ENCODE measurements around the gene EXOC4.

The EXOC4 gene

DNA sequence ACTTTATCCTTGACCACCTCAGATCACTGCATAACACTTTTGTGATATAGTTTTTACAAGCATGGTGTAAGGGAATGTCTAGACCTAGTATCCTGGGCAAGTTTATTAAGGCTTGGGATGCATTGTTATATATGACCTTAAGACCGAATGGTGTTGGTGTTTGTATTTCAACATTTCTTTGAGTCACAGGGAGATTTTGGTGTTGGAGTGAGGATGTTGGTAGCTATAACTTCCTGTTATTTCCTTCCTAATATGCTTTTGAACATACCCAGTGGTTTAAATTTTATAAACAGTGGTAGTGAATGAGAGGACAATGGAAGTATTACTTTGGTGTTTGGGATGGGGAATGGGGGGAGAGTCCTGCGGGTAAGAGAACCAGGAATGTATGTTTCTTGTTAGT lies 2.6 kb downstream of the EXOC4 start:
- TF ChIP-seq, protein P1, sequence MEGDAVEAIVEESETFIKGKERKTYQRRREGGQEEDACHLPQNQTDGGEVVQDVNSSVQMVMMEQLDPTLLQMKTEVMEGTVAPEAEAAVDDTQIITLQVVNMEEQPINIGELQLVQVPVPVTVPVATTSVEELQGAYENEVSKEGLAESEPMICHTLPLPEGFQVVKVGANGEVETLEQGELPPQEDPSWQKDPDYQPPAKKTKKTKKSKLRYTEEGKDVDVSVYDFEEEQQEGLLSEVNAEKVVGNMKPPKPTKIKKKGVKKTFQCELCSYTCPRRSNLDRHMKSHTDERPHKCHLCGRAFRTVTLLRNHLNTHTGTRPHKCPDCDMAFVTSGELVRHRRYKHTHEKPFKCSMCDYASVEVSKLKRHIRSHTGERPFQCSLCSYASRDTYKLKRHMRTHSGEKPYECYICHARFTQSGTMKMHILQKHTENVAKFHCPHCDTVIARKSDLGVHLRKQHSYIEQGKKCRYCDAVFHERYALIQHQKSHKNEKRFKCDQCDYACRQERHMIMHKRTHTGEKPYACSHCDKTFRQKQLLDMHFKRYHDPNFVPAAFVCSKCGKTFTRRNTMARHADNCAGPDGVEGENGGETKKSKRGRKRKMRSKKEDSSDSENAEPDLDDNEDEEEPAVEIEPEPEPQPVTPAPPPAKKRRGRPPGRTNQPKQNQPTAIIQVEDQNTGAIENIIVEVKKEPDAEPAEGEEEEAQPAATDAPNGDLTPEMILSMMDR (IDR thresholded peaks at IDR 0.05; ENCODE audit: borderline replicate concordance, insufficient read depth, low read depth, low read length), result no peak
- no peak overlapping the region for H3K4me3 ChIP-seq (ENCODE audit: low read depth, low read length)

DNA sequence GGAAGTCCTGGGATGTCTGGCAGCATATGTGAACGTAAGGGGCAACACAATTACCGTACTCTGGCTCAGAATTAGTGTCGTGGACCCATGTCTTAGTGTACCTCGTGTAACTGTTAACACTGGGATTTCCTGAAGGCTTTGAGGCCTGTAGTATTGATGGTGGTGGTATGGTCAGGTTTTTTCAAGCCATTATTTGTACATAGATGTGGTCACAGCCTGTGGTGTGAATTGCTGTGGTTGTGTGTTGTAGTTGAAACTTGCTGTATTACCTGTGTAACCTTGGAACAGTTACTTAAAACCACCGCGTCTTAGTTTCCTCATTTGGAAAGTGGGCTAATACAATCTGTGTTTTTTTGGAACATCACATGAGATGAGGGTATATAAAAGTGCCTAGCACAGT lies 5.3 kb downstream of the EXOC4 start:
- TF ChIP-seq, protein P1 (IDR thresholded peaks at IDR 0.05; ENCODE audit: borderline replicate concordance, insufficient read depth, low read depth, low read length), result no peak

DNA sequence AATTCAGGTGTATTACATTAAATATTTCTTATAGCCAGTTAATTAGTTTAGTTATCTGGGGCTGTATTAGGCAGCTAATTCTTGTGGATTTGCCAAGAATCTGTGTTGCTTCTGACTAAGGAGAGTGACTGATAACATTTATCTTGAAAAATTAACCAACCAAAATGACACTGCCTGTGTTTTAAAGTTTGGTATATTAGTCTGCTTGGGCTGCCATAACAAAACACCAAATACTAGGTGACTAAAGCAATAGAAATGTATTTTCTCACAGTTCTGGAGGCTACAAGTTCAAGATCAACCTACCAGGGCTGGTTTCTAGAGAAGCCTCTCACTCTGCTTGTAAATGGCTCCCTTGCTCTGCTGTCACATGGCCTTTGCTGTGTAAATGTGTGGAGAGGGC lies 12.9 kb downstream of the EXOC4 start:
- no peak overlapping the region for H3K4me3 ChIP-seq (ENCODE audit: low read depth, low read length)
- TF ChIP-seq, protein P1 (IDR thresholded peaks at IDR 0.05; ENCODE audit: borderline replicate concordance, insufficient read depth, low read depth, low read length), result no peak

More for the DNA sequence above, 5.3 kb downstream of the EXOC4 start:
- H3K4me3 ChIP-seq (ENCODE audit: low read depth, low read length), result no peak overlapping the region

DNA sequence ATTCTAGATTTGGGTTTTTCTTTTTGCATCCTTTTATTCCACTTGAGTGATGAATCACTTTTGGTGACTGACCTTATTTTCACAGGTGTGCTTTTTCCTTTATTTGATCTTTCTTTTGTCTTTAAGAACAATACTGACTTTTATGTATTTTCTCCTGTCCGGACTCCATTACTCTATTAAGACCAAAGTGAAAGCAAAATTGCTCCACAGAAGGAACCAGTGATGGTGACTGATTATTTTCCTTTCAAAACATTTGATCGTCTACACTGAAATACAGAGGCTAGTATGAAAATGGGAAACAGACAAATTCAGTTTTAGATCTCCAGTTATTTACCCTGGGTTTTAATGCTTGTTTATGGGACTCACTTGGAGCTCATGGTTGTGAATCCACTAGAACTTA lies 15.5 kb downstream of the EXOC4 start:
- TF ChIP-seq, protein P1 (IDR thresholded peaks at IDR 0.05; ENCODE audit: borderline replicate concordance, insufficient read depth, low read depth, low read length), result no peak
- no peak overlapping the region for H3K4me3 ChIP-seq (ENCODE audit: low read depth, low read length)

DNA sequence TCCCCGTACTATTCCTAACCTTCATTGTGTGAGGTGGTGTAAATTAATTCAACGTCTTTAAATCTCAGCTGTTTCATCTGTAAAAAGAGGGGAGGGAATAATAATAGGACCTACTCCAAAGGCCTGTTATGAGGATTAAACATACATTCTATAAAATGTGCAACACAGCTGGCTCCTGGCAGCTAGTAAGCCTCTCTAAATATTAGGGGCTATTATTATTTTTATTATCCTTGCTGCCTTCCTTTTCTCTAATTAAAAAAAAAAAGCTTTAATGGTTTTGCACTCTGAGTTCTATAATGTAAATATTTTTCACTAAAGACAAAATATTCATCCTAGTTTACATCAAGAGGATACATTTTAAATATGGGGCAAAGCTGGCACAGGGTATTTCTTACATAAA lies 19.5 kb downstream of the EXOC4 start:
- TF ChIP-seq, protein P1 (IDR thresholded peaks at IDR 0.05; ENCODE audit: borderline replicate concordance, insufficient read depth, low read depth, low read length), result no peak
- H3K4me3 ChIP-seq (ENCODE audit: low read depth, low read length), result no peak overlapping the region

DNA sequence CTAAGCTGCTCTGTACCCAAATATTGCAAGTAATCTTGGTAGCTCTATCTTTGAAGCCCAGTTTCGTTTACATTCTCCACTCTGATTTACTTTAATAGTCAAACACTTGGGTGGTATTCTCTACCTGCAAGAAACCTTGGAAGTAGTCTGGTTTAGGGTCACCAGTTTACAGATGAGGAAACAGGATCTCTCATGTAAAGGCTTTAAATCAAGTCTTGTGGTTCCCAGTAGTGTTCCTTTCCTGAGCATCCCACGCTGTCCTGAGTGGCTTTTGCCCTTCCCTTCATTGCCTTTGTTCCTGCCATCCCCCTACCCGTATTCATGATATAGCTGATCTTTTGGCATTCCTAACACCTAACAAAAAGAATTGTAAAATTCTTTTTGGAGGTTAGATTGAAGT lies 20.3 kb downstream of the EXOC4 start:
- TF ChIP-seq, protein P1 (IDR thresholded peaks at IDR 0.05; ENCODE audit: borderline replicate concordance, insufficient read depth, low read depth, low read length), result no peak
- no peak overlapping the region for H3K4me3 ChIP-seq (ENCODE audit: low read depth, low read length)

DNA sequence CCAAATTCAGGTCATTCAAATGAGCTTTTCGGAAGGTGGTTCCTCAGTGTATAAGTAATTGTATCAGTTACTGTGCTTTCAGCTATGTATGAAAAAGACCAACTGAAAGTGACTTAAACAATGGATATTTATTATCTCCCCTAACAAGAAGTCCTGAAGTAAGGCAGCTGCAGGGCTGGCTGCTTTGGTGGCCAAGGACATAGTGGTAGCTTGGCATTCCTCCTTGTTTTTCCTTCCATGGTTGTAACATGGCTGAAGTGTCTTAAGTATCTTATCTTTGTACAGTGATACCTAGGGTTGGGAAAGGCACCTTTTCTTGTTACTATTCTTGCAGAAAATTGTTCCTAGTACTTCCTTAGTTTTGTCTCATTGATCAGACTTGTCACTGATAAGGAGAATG lies 21.4 kb downstream of the EXOC4 start:
- no peak overlapping the region for H3K4me3 ChIP-seq (ENCODE audit: low read depth, low read length)
- TF ChIP-seq, protein P1 (IDR thresholded peaks at IDR 0.05; ENCODE audit: borderline replicate concordance, insufficient read depth, low read depth, low read length), result no peak
